ENCODE data around the gene TMEM52. TPM values are rescaled to one million over a fixed set of nuclear protein-coding genes. Genes with fewer than 3 reads are reported as not detected.

Gene TMEM52
- total and polyA plus RNA-seq, 4 donors: 2.6 to 13.1 (median 3.0) TPM

DNA sequence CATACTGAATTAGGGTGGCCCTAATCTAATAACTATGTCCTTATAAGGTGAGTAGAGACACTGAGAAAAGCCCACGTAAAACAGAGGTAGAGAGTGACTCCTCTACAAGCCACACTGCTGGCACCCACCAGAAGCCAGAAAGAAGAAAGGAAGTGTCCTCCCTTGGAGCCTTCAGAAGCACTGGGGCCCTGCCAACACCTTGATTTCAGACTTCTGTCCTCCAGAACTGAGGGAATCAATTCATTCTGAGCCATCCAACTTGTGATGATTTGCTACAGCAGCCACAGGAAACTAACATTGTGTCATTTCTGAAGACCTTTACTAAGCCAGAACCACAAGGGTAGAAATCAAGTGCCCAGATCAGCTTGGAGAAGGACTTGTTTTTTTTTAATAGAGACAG is 43.1 kb downstream of the TMEM52 start:
- H3K27ac ChIP-seq (ENCODE audit: low read depth in 1 of 2, low read length in 2 of 2): no peak overlapping the region
- TF ChIP-seq, protein P1, sequence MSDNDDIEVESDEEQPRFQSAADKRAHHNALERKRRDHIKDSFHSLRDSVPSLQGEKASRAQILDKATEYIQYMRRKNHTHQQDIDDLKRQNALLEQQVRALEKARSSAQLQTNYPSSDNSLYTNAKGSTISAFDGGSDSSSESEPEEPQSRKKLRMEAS (IDR thresholded peaks at IDR 0.05): no peak
- DNase-seq (ENCODE audit: low spot score): no peak
- WGBS: 91% methylated on average over 1 of the region's 1 CpG
- H3K27me3 ChIP-seq (ENCODE audit: control insufficient read depth in 4 of 4, insufficient read depth in 4 of 4, low read length in 3 of 4): no peaks in the 10 kb centered on the region
- H3K4me1 ChIP-seq (ENCODE audit: control insufficient read depth in 4 of 4, insufficient read depth in 4 of 4, low read length in 3 of 4): peaks cover 2 to 40% (median 20%) of the 10 kb centered on the region in 4 donors
- no peaks in the 10 kb centered on the region for H3K9me3 ChIP-seq (ENCODE audit: control insufficient read depth in 4 of 4, low read length in 3 of 4)
- peaks cover 0 to 7% (median 0%) of the 10 kb centered on the region in 4 donors for H3K36me3 ChIP-seq (ENCODE audit: control insufficient read depth in 4 of 4, insufficient read depth in 3 of 4, low read depth in 1 of 4, low read length in 3 of 4)
- H3K9ac ChIP-seq (ENCODE audit: low read depth in 1 of 2, low read length in 2 of 2): no peak overlapping the region
- H3K4me3 ChIP-seq (ENCODE audit: low read depth in 1 of 3, low read length in 3 of 3): no peak overlapping the region

DNA sequence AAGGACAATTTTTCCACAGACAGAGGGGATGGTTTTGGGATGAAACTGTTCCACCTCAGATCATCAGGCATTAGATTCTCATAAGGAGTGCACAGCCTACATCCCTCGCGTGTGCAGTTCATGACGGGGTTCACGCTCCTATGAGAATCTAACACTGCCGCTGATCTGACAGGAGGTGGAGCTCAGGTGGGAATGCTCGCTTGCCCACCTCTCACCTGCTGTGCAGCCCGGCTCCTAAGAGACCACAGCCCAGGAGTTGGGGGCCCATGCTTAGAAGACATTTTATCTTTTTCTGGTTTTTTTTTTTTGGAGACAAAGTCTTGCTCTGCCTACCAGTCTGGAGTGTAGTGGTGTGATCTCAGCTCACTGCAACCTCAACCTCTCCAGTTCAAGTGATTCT is 44.2 kb downstream of the TMEM52 start:
- WGBS: 97% methylated on average over 7 of the region's 7 CpGs
- Histone ChIP-seq H3K4me3 (ENCODE audit: low read depth in 1 of 3, low read length in 3 of 3) (no peak overlapping the region), H3K9ac (ENCODE audit: low read depth in 1 of 2, low read length in 2 of 2) (no peak overlapping the region), H3K4me1 (ENCODE audit: control insufficient read depth in 4 of 4, insufficient read depth in 4 of 4, low read length in 3 of 4) (peaks cover 3 to 36% (median 15%) of the 10 kb centered on the region in 4 donors), H3K27me3 (ENCODE audit: control insufficient read depth in 4 of 4, insufficient read depth in 4 of 4, low read length in 3 of 4) (no peaks in the 10 kb centered on the region), H3K27ac (ENCODE audit: low read depth in 1 of 2, low read length in 2 of 2) (no peak overlapping the region), H3K9me3 (ENCODE audit: control insufficient read depth in 4 of 4, low read length in 3 of 4) (no peaks in the 10 kb centered on the region), H3K36me3 (ENCODE audit: control insufficient read depth in 4 of 4, insufficient read depth in 3 of 4, low read depth in 1 of 4, low read length in 3 of 4) (peaks cover 0 to 8% (median 0%) of the 10 kb centered on the region in 4 donors)
- TF ChIP-seq RAD21 (IDR thresholded peaks at IDR 0.05): no peak
- no peak for DNase-seq (ENCODE audit: low spot score)

GRCh38 chr1:1873186-1873585 is 45.9 kb downstream of the TMEM52 start:
- TF ChIP-seq RXRA (IDR thresholded peaks at IDR 0.05): peak in 1 of 2 donors; percentile 19
- no peak for TF ChIP-seq TAF1 (conservative IDR thresholded peaks at IDR 0.05)
- Histone ChIP-seq H3K9ac (ENCODE audit: low read depth in 1 of 2, low read length in 2 of 2) (no peak overlapping the region), H3K27ac (ENCODE audit: low read depth in 1 of 2, low read length in 2 of 2) (no peak overlapping the region), H3K9me3 (ENCODE audit: control insufficient read depth in 4 of 4, low read length in 3 of 4) (no peaks in the 10 kb centered on the region), H3K4me3 (ENCODE audit: low read depth in 1 of 3, low read length in 3 of 3) (no peak overlapping the region), H3K4me1 (ENCODE audit: control insufficient read depth in 4 of 4, insufficient read depth in 4 of 4, low read length in 3 of 4) (peaks cover 3 to 34% (median 19%) of the 10 kb centered on the region in 4 donors), H3K36me3 (ENCODE audit: control insufficient read depth in 4 of 4, insufficient read depth in 3 of 4, low read depth in 1 of 4, low read length in 3 of 4) (peaks cover 0 to 8% (median 0%) of the 10 kb centered on the region in 4 donors), H3K27me3 (ENCODE audit: control insufficient read depth in 4 of 4, insufficient read depth in 4 of 4, low read length in 3 of 4) (no peaks in the 10 kb centered on the region)
- DNase-seq (ENCODE audit: low spot score): no peak
- 60% methylated on average over 2 of the region's 2 CpGs for WGBS

- no peaks in the 10 kb centered on the region for H3K27me3 ChIP-seq (ENCODE audit: control insufficient read depth in 4 of 4, insufficient read depth in 4 of 4, low read length in 3 of 4)
- WGBS: 89% methylated on average over 11 of the region's 11 CpGs
- peaks cover 0 to 8% (median 0%) of the 10 kb centered on the region in 4 donors for H3K36me3 ChIP-seq (ENCODE audit: control insufficient read depth in 4 of 4, insufficient read depth in 3 of 4, low read depth in 1 of 4, low read length in 3 of 4)
- H3K4me1 ChIP-seq (ENCODE audit: control insufficient read depth in 4 of 4, insufficient read depth in 4 of 4, low read length in 3 of 4): peaks cover 3 to 31% (median 18%) of the 10 kb centered on the region in 4 donors
- no peak overlapping the region for H3K9ac ChIP-seq (ENCODE audit: low read depth in 1 of 2, low read length in 2 of 2)
- DNase-seq (ENCODE audit: low spot score): no peak
- no peak overlapping the region for H3K27ac ChIP-seq (ENCODE audit: low read depth in 1 of 2, low read length in 2 of 2)
- no peak overlapping the region for H3K4me3 ChIP-seq (ENCODE audit: low read depth in 1 of 3, low read length in 3 of 3)
- no peaks in the 10 kb centered on the region for H3K9me3 ChIP-seq (ENCODE audit: control insufficient read depth in 4 of 4, low read length in 3 of 4)
- TF ChIP-seq HNF4G (IDR thresholded peaks at IDR 0.05) (no peak), NR2F2 (IDR thresholded peaks at IDR 0.05) (no peak), CTCF (IDR thresholded peaks at IDR 0.05; ENCODE audit: low read depth, low read length, missing input control) (no peak), TAF1 (conservative IDR thresholded peaks at IDR 0.05) (no peak), SP1 (IDR thresholded peaks at IDR 0.05) (no peak), JUND (IDR thresholded peaks at IDR 0.05) (no peak), FOXA2 (IDR thresholded peaks at IDR 0.05) (no peak), FOXA1 (IDR thresholded peaks at IDR 0.05) (no peak), ATF3 (IDR thresholded peaks at IDR 0.05) (no peak), HNF4A (conservative IDR thresholded peaks at IDR 0.05) (no peak), EGR1 (IDR thresholded peaks at IDR 0.05; ENCODE audit: low read depth in 2 of 2) (no peak)
- TF ChIP-seq, protein P2, sequence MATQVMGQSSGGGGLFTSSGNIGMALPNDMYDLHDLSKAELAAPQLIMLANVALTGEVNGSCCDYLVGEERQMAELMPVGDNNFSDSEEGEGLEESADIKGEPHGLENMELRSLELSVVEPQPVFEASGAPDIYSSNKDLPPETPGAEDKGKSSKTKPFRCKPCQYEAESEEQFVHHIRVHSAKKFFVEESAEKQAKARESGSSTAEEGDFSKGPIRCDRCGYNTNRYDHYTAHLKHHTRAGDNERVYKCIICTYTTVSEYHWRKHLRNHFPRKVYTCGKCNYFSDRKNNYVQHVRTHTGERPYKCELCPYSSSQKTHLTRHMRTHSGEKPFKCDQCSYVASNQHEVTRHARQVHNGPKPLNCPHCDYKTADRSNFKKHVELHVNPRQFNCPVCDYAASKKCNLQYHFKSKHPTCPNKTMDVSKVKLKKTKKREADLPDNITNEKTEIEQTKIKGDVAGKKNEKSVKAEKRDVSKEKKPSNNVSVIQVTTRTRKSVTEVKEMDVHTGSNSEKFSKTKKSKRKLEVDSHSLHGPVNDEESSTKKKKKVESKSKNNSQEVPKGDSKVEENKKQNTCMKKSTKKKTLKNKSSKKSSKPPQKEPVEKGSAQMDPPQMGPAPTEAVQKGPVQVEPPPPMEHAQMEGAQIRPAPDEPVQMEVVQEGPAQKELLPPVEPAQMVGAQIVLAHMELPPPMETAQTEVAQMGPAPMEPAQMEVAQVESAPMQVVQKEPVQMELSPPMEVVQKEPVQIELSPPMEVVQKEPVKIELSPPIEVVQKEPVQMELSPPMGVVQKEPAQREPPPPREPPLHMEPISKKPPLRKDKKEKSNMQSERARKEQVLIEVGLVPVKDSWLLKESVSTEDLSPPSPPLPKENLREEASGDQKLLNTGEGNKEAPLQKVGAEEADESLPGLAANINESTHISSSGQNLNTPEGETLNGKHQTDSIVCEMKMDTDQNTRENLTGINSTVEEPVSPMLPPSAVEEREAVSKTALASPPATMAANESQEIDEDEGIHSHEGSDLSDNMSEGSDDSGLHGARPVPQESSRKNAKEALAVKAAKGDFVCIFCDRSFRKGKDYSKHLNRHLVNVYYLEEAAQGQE (IDR thresholded peaks at IDR 0.05): no peak
- TF ChIP-seq, protein P3, sequence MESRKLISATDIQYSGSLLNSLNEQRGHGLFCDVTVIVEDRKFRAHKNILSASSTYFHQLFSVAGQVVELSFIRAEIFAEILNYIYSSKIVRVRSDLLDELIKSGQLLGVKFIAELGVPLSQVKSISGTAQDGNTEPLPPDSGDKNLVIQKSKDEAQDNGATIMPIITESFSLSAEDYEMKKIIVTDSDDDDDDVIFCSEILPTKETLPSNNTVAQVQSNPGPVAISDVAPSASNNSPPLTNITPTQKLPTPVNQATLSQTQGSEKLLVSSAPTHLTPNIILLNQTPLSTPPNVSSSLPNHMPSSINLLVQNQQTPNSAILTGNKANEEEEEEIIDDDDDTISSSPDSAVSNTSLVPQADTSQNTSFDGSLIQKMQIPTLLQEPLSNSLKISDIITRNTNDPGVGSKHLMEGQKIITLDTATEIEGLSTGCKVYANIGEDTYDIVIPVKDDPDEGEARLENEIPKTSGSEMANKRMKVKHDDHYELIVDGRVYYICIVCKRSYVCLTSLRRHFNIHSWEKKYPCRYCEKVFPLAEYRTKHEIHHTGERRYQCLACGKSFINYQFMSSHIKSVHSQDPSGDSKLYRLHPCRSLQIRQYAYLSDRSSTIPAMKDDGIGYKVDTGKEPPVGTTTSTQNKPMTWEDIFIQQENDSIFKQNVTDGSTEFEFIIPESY (IDR thresholded peaks at IDR 0.05): no peak
Measured at GRCh38 chr1:1872329-1872994, 46.6 kb downstream of the TMEM52 start.
